ENCODE data around the gene S100A3.
"Not testable (repeated sequence)": the region's sequence is repeated elsewhere in the genome, so short reads cannot be mapped to it uniquely, and the experiment has no call there.

Gene S100A3, protein sequence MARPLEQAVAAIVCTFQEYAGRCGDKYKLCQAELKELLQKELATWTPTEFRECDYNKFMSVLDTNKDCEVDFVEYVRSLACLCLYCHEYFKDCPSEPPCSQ

GRCh38 chr1:153548722-153549688, at the start of gene S100A3:
S100A3 (minus strand) TSS chr1:153549258; CDS start chr1:153548485, 773 bp downstream.
- no peak for DNase-seq

DNA sequence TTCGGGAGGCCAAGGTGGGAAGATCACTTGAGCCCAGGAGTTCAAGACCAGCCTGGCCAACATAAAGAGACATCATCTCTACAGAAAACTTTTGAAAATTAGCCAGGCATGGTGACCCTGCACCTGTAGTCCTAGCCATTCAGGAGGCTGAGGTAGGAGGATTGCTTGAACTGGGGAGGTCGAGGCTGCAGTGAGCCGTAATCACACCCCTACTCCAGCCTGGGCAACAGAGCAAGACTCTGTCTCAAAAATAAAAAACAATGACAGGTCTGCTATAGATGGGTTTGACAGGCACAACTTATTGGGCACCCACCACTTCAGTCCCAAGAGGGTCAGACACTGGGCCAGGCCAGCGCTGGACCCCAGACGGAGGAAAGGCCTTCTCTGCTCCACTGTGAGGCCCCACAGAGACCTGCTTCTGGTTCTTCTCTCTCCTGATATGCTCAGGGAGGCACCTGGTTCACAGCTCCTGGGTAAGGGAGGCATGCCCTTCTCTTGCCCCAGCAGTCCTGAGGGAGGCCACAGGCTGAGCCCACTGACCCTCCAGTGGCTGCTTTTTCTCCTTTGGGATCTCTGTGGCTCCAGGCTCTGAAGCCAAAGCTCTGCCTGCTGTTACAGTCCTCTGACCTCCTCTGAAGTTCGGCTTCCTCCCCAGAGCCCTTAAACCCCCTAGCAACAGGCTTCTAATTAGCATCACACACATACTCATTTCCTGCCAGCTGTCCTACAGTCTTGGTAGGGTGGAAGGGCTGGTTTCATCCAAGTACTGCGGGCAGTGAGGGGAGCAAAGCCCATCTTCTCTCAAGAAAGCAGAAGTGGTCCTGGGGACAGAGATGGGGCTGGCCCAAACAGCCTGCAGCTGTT, 49.5 kb upstream of the S100A3 start:
- DNase-seq: no peak

DNA sequence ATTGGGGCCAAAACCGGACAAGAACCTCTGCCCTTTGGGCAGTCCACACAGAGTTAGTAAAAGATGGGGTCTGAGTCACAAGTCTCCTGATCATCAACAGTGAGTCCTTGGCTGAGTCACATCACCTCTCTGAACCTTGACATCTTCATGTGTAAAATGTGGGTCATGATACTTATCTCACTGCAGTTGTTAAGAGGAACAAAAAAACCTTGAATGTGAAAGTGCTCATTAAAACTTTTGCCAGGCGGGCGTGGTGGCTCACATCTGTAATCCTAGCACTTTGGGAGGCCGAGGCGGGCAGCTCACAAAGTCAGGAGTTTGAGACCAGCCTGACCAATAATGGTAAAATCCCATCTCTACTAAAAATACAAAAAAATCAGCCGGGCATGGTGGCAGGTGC, 48.1 kb upstream of the S100A3 start:
- DNase-seq: no peak

GRCh38 chr1:153592748-153593147, 43.7 kb upstream of the S100A3 start:
- DNase-seq: no peak

DNA sequence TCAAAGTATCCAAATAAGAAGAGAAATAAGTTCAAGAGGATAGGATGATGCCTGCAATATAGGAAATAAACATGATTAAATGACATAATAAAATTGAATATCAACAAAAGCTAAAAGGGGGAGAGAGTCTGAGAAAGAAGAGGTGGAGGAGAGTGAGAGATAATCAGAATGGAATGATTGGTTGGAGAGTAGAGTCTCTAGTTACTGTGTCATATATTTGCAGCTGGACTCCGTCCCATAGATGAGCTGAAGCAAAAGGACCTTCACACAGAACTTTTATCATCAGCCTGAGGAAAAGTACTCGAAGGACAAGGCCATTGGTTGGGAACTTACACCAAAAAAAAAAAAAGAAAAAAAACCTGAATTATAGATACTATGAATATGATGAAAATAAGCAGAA, 39.4 kb upstream of the S100A3 start:
- DNase-seq: no peak

GRCh38 chr1:153588033-153588432, 39.0 kb upstream of the S100A3 start:
- not testable (repeated sequence) for DNase-seq

DNA sequence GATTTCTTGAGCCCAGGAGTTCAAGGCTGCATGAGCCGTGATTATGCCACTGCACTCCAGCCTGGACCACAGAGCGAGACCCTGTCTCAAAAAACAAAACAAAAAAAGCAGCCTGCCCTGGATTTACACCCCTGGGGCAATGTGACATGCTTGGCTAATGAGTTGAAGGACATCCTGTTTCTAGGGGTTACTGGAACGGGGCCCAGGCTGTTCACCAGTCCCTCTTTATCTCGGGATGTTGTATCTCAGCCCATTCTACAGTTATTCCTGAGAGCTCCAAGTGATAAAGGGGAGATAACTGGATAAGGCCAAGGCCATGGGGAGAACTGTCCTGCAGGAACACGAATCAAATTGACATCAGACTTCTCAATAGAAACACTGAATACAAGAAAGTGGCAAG, 38.3 kb upstream of the S100A3 start:
- DNase-seq: no peak

GRCh38 chr1:153586347-153586746, 37.3 kb upstream of the S100A3 start:
- no peak for DNase-seq

- no peak for DNase-seq
Observed at GRCh38 chr1:153585006-153585405, 35.9 kb upstream of the S100A3 start.

DNA sequence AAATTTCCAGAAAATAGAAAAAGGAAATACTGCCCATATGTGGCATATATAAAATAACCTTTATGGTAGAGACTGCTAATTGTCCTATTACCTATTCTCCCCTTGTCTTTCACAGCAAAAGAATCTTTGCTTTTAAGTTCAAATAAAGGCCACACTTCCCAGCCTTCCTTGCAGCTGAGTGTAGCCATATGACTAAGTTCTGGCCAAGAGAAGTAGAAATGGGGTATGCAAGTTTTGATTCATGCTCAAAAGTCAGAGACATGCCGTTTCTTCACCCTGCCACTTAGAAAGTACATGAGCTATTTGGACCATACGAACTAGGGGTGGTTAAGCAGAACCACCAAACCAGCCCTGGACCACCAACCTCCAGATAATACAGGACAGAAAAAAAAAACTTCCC, 34.9 kb upstream of the S100A3 start:
- DNase-seq: no peak

DNA sequence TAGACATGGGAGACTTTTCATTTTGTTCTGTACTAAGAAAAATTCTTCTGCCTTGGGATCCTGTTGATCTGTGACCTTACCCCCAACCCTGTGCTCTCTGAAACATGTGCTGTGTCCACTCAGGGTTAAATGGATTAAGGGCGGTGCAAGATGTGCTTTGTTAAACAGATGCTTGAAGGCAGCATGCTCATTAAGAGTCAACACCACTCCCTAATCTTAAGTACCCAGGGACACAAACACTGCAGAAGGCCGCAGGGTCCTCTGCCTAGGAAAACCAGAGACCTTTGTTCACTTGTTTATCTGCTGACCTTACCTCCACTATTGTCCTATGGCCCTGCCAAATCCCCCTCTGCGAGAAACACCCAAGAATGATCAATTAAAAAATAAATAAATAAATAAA, 34.5 kb upstream of the S100A3 start:
- DNase-seq: not testable (repeated sequence)

GRCh38 chr1:153582836-153583235, 33.8 kb upstream of the S100A3 start:
- not testable (repeated sequence) for DNase-seq

GRCh38 chr1:153578936-153579335, 29.9 kb upstream of the S100A3 start:
- no peak for DNase-seq

GRCh38 chr1:153578490-153578889, 29.4 kb upstream of the S100A3 start:
- no peak for DNase-seq

DNA sequence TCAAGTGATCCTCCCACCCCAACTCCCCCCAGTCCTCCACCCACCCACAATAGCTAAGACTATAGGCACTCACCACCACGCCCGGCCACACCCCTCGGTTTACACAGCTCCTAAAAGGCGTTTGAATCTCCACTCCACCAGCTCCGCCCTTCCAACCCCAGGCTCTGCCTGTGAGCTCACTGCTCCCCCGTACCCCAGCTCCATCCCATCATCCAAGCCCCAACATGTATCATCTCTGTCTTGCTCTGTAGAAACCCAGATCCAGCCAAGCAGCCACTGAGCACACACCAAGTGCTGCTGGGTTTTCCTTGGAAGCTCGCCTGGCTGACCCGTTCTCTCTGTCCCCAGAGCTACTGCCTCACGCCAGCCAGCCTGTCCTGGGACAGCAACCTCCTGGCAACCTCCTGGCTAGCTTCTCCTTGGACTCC, 28.6 kb upstream of the S100A3 start:
- no peak for DNase-seq

DNA sequence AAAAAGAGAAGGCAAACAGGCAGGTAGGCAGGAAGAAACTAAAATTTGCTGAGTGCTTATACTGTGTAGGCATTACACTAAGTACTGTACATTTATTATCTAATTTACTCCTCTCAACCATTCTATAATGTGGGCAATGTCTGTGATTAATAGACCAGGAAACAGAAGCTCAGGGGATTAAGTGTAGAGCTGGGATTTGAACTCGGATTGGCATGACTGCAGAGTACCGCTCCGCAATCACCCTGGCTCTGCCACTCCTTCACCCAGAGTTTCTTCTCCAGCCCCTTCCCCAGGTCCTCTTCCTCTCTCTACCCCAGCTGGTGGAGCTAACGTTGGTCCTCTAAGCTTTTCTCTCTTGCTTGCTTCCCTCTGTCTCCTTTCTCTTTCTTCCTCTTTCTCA, 28.1 kb upstream of the S100A3 start:
- DNase-seq: no peak

DNA sequence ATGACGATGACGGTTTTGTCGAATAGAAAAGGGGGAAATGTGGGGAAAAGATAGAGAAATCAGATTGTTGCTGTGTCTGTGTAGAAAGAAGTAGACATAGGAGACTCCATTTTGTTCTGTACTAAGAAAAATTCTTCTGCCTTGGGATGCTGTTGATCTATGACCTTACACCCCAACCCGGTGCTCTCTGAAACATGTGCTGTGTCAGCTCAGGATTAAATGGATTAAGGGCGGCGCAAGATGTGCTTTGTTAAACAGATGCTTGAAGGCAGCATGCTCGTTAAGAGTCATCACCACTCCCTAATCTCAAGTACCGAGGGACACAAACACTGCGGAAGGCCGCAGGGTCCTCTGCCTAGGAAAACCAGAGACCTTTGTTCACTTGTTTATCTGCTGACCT, 26.4 kb upstream of the S100A3 start:
- not testable (repeated sequence) for DNase-seq

GRCh38 chr1:153575081-153575491, 26.0 kb upstream of the S100A3 start:
- not testable (repeated sequence) for DNase-seq

GRCh38 chr1:153573351-153573750, 24.3 kb upstream of the S100A3 start:
- no peak for DNase-seq

DNA sequence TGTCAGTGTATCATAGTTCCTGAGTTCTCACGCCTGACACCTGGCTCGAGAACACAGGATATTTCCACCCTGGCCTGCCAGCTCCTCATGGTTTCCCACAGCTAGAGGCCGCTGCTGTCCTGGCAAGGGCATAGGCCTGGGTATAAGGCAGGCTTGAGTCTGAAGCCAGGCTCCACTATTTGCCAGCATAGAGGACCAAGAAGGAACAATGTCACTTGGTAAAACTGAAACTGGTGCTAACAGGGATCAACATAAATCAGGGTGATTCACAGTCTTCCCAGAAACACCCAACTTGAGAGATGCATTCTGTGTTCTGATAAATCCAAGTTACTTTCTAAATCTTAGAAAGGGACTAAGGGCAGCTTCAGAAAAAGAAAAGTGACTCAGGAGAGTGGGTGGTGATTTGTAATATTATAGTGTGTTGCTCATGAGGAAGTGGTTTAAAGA, 23.5 kb upstream of the S100A3 start:
- DNase-seq: peak; percentile 51

DNA sequence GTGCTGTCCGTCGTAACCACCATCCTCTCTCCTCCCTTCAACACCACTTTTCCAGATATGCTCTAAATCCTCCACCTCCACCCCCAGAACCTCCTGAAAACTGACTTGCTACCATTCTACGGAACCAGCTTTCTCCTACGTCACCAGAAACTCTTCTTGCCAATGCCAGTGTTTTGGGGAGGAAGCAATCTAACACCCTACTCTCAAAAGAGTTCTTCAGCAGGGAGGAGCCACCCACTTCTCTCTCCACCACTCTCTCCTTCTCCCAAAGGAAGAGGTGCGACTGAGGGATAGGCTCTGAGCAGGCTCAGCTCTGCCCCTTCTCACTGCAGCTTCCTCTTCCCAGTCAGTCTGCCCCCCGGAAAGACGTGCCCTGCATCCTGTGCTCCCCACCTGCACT, 22.6 kb upstream of the S100A3 start:
- DNase-seq: no peak

DNA sequence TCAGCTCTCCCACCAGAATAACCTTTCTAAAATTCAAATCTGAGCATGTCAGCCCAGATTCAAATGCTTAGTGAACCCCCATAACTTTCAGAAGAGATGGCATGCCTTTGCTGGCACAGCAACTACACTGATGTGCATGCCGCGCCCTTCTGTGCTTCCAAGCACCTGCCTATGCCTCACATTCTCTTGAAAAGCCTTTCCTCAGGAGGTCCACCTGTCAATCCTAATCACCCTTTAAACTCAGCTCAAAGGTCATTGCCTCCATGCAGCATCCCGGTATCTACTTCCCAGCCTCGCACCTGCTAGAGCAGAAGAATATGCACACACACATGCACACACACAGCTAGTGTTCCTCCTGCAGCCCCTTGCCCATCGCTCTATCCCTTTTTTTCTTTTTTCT, 21.8 kb upstream of the S100A3 start:
- no peak for DNase-seq

GRCh38 chr1:153569465-153569864, 20.4 kb upstream of the S100A3 start:
- no peak for DNase-seq
